ENCODE data around the gene NKAIN2.

- TF ChIP-seq ZNF70 (CRISPR knock-in tag; IDR thresholded peaks at IDR 0.05) (no peak), ISL1 (CRISPR knock-in tag; IDR thresholded peaks at IDR 0.05) (no peak), PATZ1 (CRISPR knock-in tag; IDR thresholded peaks at IDR 0.05; ENCODE audit: borderline replicate concordance) (no peak), TOX (CRISPR knock-in tag; IDR thresholded peaks at IDR 0.05; ENCODE audit: borderline replicate concordance) (no peak), GLIS3 (CRISPR knock-in tag; IDR thresholded peaks at IDR 0.05) (no peak), CSDC2 (CRISPR knock-in tag; IDR thresholded peaks at IDR 0.05) (no peak), ARNTL (CRISPR knock-in tag; IDR thresholded peaks at IDR 0.05; ENCODE audit: borderline replicate concordance, low read depth) (no peak), ZNF8 (CRISPR knock-in tag; IDR thresholded peaks at IDR 0.05) (no peak)
Observed at GRCh38 chr6:124822721-124823120, 1019.1 kb downstream of the NKAIN2 start.
